CD8-positive, alpha-beta memory T cell (primary cell): Measurements from ENCODE around the gene TBC1D16. TPM values are rescaled to one million over a fixed set of nuclear protein-coding genes. Genes with fewer than 3 reads are reported as not detected.

ENCODE experiments used
- CTCF ChIA-PET: fragments of 350-600 bp; sonication (Branson Sonifier 250); formaldehyde crosslinking; loops from one replicate; lab custom pipeline; 2021; ENCODE audit warnings: antibody characterized with exemption; lab: Charles Lee
- POLR2A ChIA-PET: fragments of 350-600 bp; sonication (Branson Sonifier 250); formaldehyde crosslinking; loops from one replicate; lab custom pipeline; 2021; ENCODE audit warnings: antibody characterized with exemption; lab: Charles Lee
- DNase-seq, 5 donors: peaks; one replicate each; pipeline versions ENCODE4 v3.0.0 to v3.0.0-alpha.2; 2020 to 2022; ENCODE audit warnings: mixed read lengths in 1 of 5
- H3K27ac ChIP-seq: one replicate; pipeline ENCODE4 v1.7.0; 2013; ENCODE audit warnings: low read depth, mild to moderate bottlenecking, low read length, moderate library complexity
- H3K27me3 ChIP-seq: 2 replicates; pipeline ENCODE4 v1.7.0; 2013; ENCODE audit warnings: low read length, mild to moderate bottlenecking; ENCODE audit not compliant: insufficient read depth, poor library complexity, severe bottlenecking
- H3K36me3 ChIP-seq: 2 replicates; pipeline ENCODE4 v1.7.0; 2013; ENCODE audit warnings: mild to moderate bottlenecking, low read length, moderate library complexity; ENCODE audit not compliant: insufficient read depth
- H3K4me1 ChIP-seq: 2 replicates; pipeline ENCODE4 v1.7.0; 2013; ENCODE audit warnings: mild to moderate bottlenecking, low read length, moderate library complexity; ENCODE audit not compliant: insufficient read depth
- H3K4me3 ChIP-seq: 2 replicates; pipeline ENCODE4 v1.7.0; 2013; ENCODE audit warnings: mild to moderate bottlenecking, low read length
- H3K9me3 ChIP-seq: 2 replicates; pipeline ENCODE4 v1.7.0; 2013; ENCODE audit warnings: mild to moderate bottlenecking, low read length
- H3K27ac Mint-ChIP-seq, 8 donors: one replicate each; pipeline ENCODE4 v1.8.0; 2020 to 2021; ENCODE audit warnings: mixed read lengths in 8 of 8, mild to moderate bottlenecking in 6 of 8, inconsistent platforms in 3 of 8, moderate library complexity in 3 of 8
- H3K27me3 Mint-ChIP-seq, 2 donors: one replicate each; pipeline ENCODE4 v1.8.0; 2020 to 2021; ENCODE audit warnings: mixed read lengths in 2 of 2, mild to moderate bottlenecking in 1 of 2, moderate library complexity in 1 of 2
- H3K36me3 Mint-ChIP-seq, 3 donors: one replicate each; pipeline ENCODE4 v1.8.0; 2020 to 2021; ENCODE audit warnings: mixed read lengths in 3 of 3, inconsistent platforms in 1 of 3, mild to moderate bottlenecking in 1 of 3
- H3K4me1 Mint-ChIP-seq, 3 donors: one replicate each; pipeline ENCODE4 v1.8.0; 2020 to 2021; ENCODE audit warnings: mixed read lengths in 3 of 3, inconsistent platforms in 1 of 3, mild to moderate bottlenecking in 1 of 3
- H3K4me3 Mint-ChIP-seq, 7 donors: one replicate each; pipeline ENCODE4 v1.8.0; 2020 to 2021; ENCODE audit warnings: mixed read lengths in 7 of 7, mild to moderate bottlenecking in 6 of 7, moderate library complexity in 4 of 7, inconsistent platforms in 2 of 7
- H3K9me3 Mint-ChIP-seq, 5 donors: one replicate each; pipeline ENCODE4 v1.8.0; 2020 to 2022; ENCODE audit warnings: mixed read lengths in 5 of 5, mild to moderate bottlenecking in 3 of 5, moderate library complexity in 2 of 5, inconsistent platforms in 1 of 5
- polyA plus RNA-seq: library from polyadenylated mRNA; unstranded; fragments of 300-500 nt; fragmentation: Illumina TruSeq; gene quantifications from one replicate; pipeline ENCODE4 v1.2.3, GENCODE V29; 2021
- total RNA-seq, 2 experiments: library from RNA; stranded (reverse); gene quantifications; one replicate each; pipeline ENCODE4 v1.2.3, GENCODE V29; 2021

Gene TBC1D16
- total and polyA plus RNA-seq, 3 experiments from 2014 or later: 0.33 to 4.3 (median 3.5) TPM

- peaks cover 0 to 3% of the 10 kb centered on the region in 2 donors for H3K27me3 Mint-ChIP-seq
- Histone ChIP-seq H3K27ac (no peak overlapping the region), H3K4me3 (no peak overlapping the region), H3K27me3 (no peaks in the 10 kb centered on the region), H3K36me3 (no peaks in the 10 kb centered on the region), H3K4me1 (peaks cover 9% of the 10 kb centered on the region), H3K9me3 (no peaks in the 10 kb centered on the region)
- no peak overlapping the region for H3K4me3 Mint-ChIP-seq
- POLR2A ChIA-PET: no interaction called here
- CTCF ChIA-PET: interaction anchor here (0.8 to 1.9 kb wide), 8 partner anchors 9 to 190 kb away, joined by 3 to 8 read pairs (median 4); no protein-coding TSS in a partner anchor
- H3K27ac Mint-ChIP-seq: peak overlapping the region in 5 of 8 donors; percentile 58 to 81 (median 73)
- DNase-seq: peak; percentile 35 to 71 (median 55)
- H3K9me3 Mint-ChIP-seq: no peaks in the 10 kb centered on the region
- H3K36me3 Mint-ChIP-seq: no peaks in the 10 kb centered on the region
- peaks cover 5 to 12% (median 8%) of the 10 kb centered on the region in 3 donors for H3K4me1 Mint-ChIP-seq
These were observed 30.0 kb downstream of the TBC1D16 start for GRCh38 chr17:80005360-80006338.

- Mint-ChIP-seq H3K36me3 (no peaks in the 10 kb centered on the region), H3K27ac (peak overlapping the region in 1 of 8 donors; percentile 32), H3K4me1 (peaks cover 5 to 12% (median 8%) of the 10 kb centered on the region in 3 donors), H3K9me3 (no peaks in the 10 kb centered on the region), H3K27me3 (peaks cover 0 to 3% of the 10 kb centered on the region in 2 donors), H3K4me3 (no peak overlapping the region)
- POLR2A ChIA-PET: no interaction called here
- no peaks in the 10 kb centered on the region for H3K36me3 ChIP-seq
- DNase-seq: no peak
- no peak overlapping the region for H3K27ac ChIP-seq
- no peak overlapping the region for H3K4me3 ChIP-seq
- H3K27me3 ChIP-seq: no peaks in the 10 kb centered on the region
- H3K4me1 ChIP-seq: peaks cover 9% of the 10 kb centered on the region
- H3K9me3 ChIP-seq: no peaks in the 10 kb centered on the region
- CTCF ChIA-PET: interaction anchor here (1.2 to 1.9 kb wide), 3 partner anchors 10 to 77 kb away, joined by 3 to 8 read pairs (median 3); no protein-coding TSS in a partner anchor
These were observed 31.7 kb downstream of the TBC1D16 start for GRCh38 chr17:80003969-80004368.

- Histone ChIP-seq H3K27me3 (no peaks in the 10 kb centered on the region), H3K9me3 (no peaks in the 10 kb centered on the region), H3K36me3 (no peaks in the 10 kb centered on the region), H3K27ac (no peak overlapping the region), H3K4me3 (no peak overlapping the region), H3K4me1 (peaks cover 16% of the 10 kb centered on the region)
- Mint-ChIP-seq H3K4me1 (peaks cover 10 to 16% (median 14%) of the 10 kb centered on the region in 3 donors), H3K36me3 (no peaks in the 10 kb centered on the region), H3K9me3 (no peaks in the 10 kb centered on the region), H3K27me3 (peaks cover 0 to 3% of the 10 kb centered on the region in 2 donors), H3K4me3 (no peak overlapping the region), H3K27ac (no peak overlapping the region)
- DNase-seq: no peak
- ChIA-PET POLR2A (interaction anchor here (0.5 kb wide), 1 partner anchor 207 kb away, joined by 3 read pairs; no protein-coding TSS in a partner anchor), CTCF (interaction anchor here (1.3 kb wide), 1 partner anchor 13 kb away, joined by 3 read pairs; no protein-coding TSS in a partner anchor)
These were observed 32.8 kb downstream of the TBC1D16 start for GRCh38 chr17:80002690-80003490.

- no peaks in the 10 kb centered on the region for H3K36me3 Mint-ChIP-seq
These were observed 33.5 kb downstream of the TBC1D16 start for GRCh38 chr17:80002070-80002641.

GRCh38 chr17:80000981-80001775 lies 34.5 kb downstream of the TBC1D16 start:
- Histone ChIP-seq H3K4me3 (no peak overlapping the region), H3K4me1 (peaks cover 31% of the 10 kb centered on the region), H3K27me3 (no peaks in the 10 kb centered on the region), H3K27ac (no peak overlapping the region), H3K9me3 (no peaks in the 10 kb centered on the region), H3K36me3 (no peaks in the 10 kb centered on the region)
- H3K4me3 Mint-ChIP-seq: no peak overlapping the region
- H3K27me3 Mint-ChIP-seq: peaks cover 0 to 3% of the 10 kb centered on the region in 2 donors
- no peak for DNase-seq
- H3K27ac Mint-ChIP-seq: no peak overlapping the region
- no peaks in the 10 kb centered on the region for H3K9me3 Mint-ChIP-seq
- H3K36me3 Mint-ChIP-seq: no peaks in the 10 kb centered on the region
- peaks cover 25 to 32% (median 31%) of the 10 kb centered on the region in 3 donors for H3K4me1 Mint-ChIP-seq
- POLR2A ChIA-PET: no interaction called here
- CTCF ChIA-PET: interaction anchor here (2.1 kb wide), 1 partner anchor 11 kb away, joined by 6 read pairs; no protein-coding TSS in a partner anchor

More at GRCh38 chr17:80002070-80002641, 33.5 kb downstream of the TBC1D16 start:
- DNase-seq: no peak
- no peak overlapping the region for H3K4me3 ChIP-seq
- H3K27me3 Mint-ChIP-seq: peaks cover 0 to 3% of the 10 kb centered on the region in 2 donors
- no peaks in the 10 kb centered on the region for H3K36me3 ChIP-seq
- no peak overlapping the region for H3K4me3 Mint-ChIP-seq
- H3K27me3 ChIP-seq: no peaks in the 10 kb centered on the region
- H3K27ac ChIP-seq: no peak overlapping the region
- ChIA-PET CTCF (no interaction called here), POLR2A (no interaction called here)
- H3K9me3 ChIP-seq: no peaks in the 10 kb centered on the region
- no peaks in the 10 kb centered on the region for H3K9me3 Mint-ChIP-seq
- no peak overlapping the region for H3K27ac Mint-ChIP-seq
- peaks cover 23% of the 10 kb centered on the region for H3K4me1 ChIP-seq
- peaks cover 16 to 24% (median 22%) of the 10 kb centered on the region in 3 donors for H3K4me1 Mint-ChIP-seq

GRCh38 chr17:80000136-80000535 lies 35.5 kb downstream of the TBC1D16 start:
- POLR2A ChIA-PET: no interaction called here
- DNase-seq: no peak
- Histone ChIP-seq H3K4me1 (peaks cover 30% of the 10 kb centered on the region), H3K36me3 (no peaks in the 10 kb centered on the region), H3K9me3 (no peaks in the 10 kb centered on the region), H3K27me3 (no peaks in the 10 kb centered on the region), H3K4me3 (no peak overlapping the region), H3K27ac (no peak overlapping the region)
- Mint-ChIP-seq H3K4me1 (peaks cover 26 to 31% (median 31%) of the 10 kb centered on the region in 3 donors), H3K27me3 (no peaks in the 10 kb centered on the region), H3K4me3 (peak overlapping the region in 1 of 7 donors; percentile 7), H3K9me3 (no peaks in the 10 kb centered on the region), H3K27ac (peak overlapping the region in 1 of 8 donors; percentile 30), H3K36me3 (no peaks in the 10 kb centered on the region)
- CTCF ChIA-PET: interaction anchor here (1.0 to 2.1 kb wide), 2 partner anchors 8 to 10 kb away, joined by 6 to 8 read pairs; no protein-coding TSS in a partner anchor
